Thyroid gland (tissue), 4 donors: ENCODE data around the gene CD36.

ENCODE experiments used
- CTCF ChIP-seq, 6 experiments: fragments of 200-600 bp in 3 of 6; fragments of 450-650 bp in 3 of 6; sonication (generic) in 3 of 6; IDR thresholded peaks; one replicate each; pipeline ENCODE4 v1.5.1; 2016 to 2019; ENCODE audit warnings: antibody characterized with exemption in 6 of 6, mild to moderate bottlenecking in 2 of 6, inconsistent platforms in 1 of 6, moderate library complexity in 1 of 6
- POLR2A ChIP-seq, 2 donors: fragments of 450-650 bp; IDR thresholded peaks; one replicate each; pipeline ENCODE4 v1.6.1; 2017; ENCODE audit warnings: antibody characterized with exemption in 2 of 2, mild to moderate bottlenecking in 2 of 2, moderate library complexity in 1 of 2

GRCh38 chr7:80651471-80651870 is 13.0 kb downstream of the CD36 start:
- TF ChIP-seq CTCF (IDR thresholded peaks at IDR 0.05) (no peak), POLR2A (IDR thresholded peaks at IDR 0.05) (no peak)
